Dedifferentiated amniotic fluid mesenchymal stem cell (primary cell): ENCODE measurements around the gene EIF4E1B.

Source experiments
- DNase-seq: peaks from one replicate; pipeline ENCODE4 v3.0.0-alpha.2; 2016; ENCODE audit errors: extremely low spot score

EIF4E1B gene

GRCh38 chr5:176606032-176606431 lies 24.4 kb upstream of the EIF4E1B start:
- DNase-seq, result no peak

GRCh38 chr5:176606875-176607274 lies 23.6 kb upstream of the EIF4E1B start:
- DNase-seq, result no peak

- DNase-seq, result no peak
Observed at GRCh38 chr5:176608142-176608705, 22.3 kb upstream of the EIF4E1B start.

GRCh38 chr5:176608937-176609723 lies 21.3 kb upstream of the EIF4E1B start:
- no peak for DNase-seq

GRCh38 chr5:176609724-176610434 lies 20.6 kb upstream of the EIF4E1B start, which contains the start of gene GPRIN1:
GPRIN1 (minus strand) TSS chr5:176610156; CDS start chr5:176599834, 10,322 bp downstream.
- DNase-seq, result no peak

- DNase-seq, result no peak
Observed at GRCh38 chr5:176610435-176610773, 20.1 kb upstream of the EIF4E1B start.

GRCh38 chr5:176611435-176611834 lies 19.0 kb upstream of the EIF4E1B start:
- peak; percentile 81 for DNase-seq

- no peak for DNase-seq
Observed at GRCh38 chr5:176612008-176612407, 18.5 kb upstream of the EIF4E1B start.

- no peak for DNase-seq
Observed at GRCh38 chr5:176612855-176613254, 17.6 kb upstream of the EIF4E1B start.

GRCh38 chr5:176614805-176615478 lies 15.5 kb upstream of the EIF4E1B start:
- no peak for DNase-seq

GRCh38 chr5:176616511-176616910 lies 14.0 kb upstream of the EIF4E1B start:
- no peak for DNase-seq

- DNase-seq, result no peak
Observed at GRCh38 chr5:176618783-176619182, 11.7 kb upstream of the EIF4E1B start.

GRCh38 chr5:176619203-176619568 lies 11.3 kb upstream of the EIF4E1B start:
- no peak for DNase-seq

- no peak for DNase-seq
Observed at GRCh38 chr5:176619569-176620332, 10.7 kb upstream of the EIF4E1B start.

GRCh38 chr5:176620333-176620981 lies 10.0 kb upstream of the EIF4E1B start:
- no peak for DNase-seq

GRCh38 chr5:176621661-176622079 lies 8.8 kb upstream of the EIF4E1B start:
- no peak for DNase-seq

GRCh38 chr5:176624142-176624541 lies 6.3 kb upstream of the EIF4E1B start:
- no peak for DNase-seq

- no peak for DNase-seq
Observed at GRCh38 chr5:176624938-176625337, 5.5 kb upstream of the EIF4E1B start.

- DNase-seq, result no peak
Observed at GRCh38 chr5:176625512-176625911, 5.0 kb upstream of the EIF4E1B start.

GRCh38 chr5:176625966-176626875 lies 4.3 kb upstream of the EIF4E1B start:
- DNase-seq, result no peak
